GM12878 (cell line): Measurements from ENCODE around the gene PTPRU. TPM values are rescaled to one million over a fixed set of nuclear protein-coding genes. Genes with fewer than 3 reads are reported as not detected.

ENCODE experiments used
- ATAC-seq: fragments of 200-7000 bp; cut with Tn5 transposase; 3 replicates; pipeline ENCODE4 v1.9.1; 2020; ENCODE audit warnings: mild to moderate bottlenecking, moderate library complexity
- BruUV-seq: library from RNA; stranded (reverse); fragments of 400-500 nt; replicated peaks from 2 replicates; lab custom pipeline; 2021; lab: Mats Ljungman, UMichigan
- CTCF ChIA-PET: fragments of 300-600 bp; sonication (Branson Sonifier 250); formaldehyde crosslinking; extraction: SDS; loops from one replicate; lab custom pipeline; 2021; ENCODE audit warnings: inconsistent platforms; lab: Yijun Ruan, JAX
- POLR2A ChIA-PET: fragments of 350-600 bp; formaldehyde crosslinking; extraction: SDS; loops from one replicate; lab custom pipeline; 2021; ENCODE audit warnings: inconsistent platforms; lab: Charles Lee
- RAD21 ChIA-PET: fragments of 300-600 bp; sonication (Branson Sonifier 250); formaldehyde crosslinking; loops from one replicate; lab custom pipeline; 2023; ENCODE audit warnings: antibody characterized with exemption; ENCODE audit not compliant: unreplicated experiment; lab: Charles Lee
- SMC1A ChIA-PET: fragments of 300-600 bp; sonication (Branson Sonifier 250); formaldehyde crosslinking; loops from one replicate; lab custom pipeline; 2023; ENCODE audit not compliant: unreplicated experiment, uncharacterized antibody; lab: Charles Lee
- DNase-seq: peaks from one replicate; pipeline ENCODE4 v3.0.0-alpha.2; 2011; ENCODE audit warnings: low read depth, low spot score
- FAIRE-seq: peaks from 3 replicates; lab custom pipeline; 2011; peaks lifted over from hg19 to GRCh38; lab: Jason Lieb, UNC
- H2AFZ ChIP-seq: 2 replicates; pipeline ENCODE4 v1.6.0; 2011; ENCODE audit warnings: low read depth, low read length, control low read depth; ENCODE audit not compliant: control insufficient read depth
- H3K27ac ChIP-seq: 2 replicates; pipeline ENCODE4 v1.5.1; 2011; ENCODE audit warnings: control low read depth; ENCODE audit not compliant: control insufficient read depth, insufficient read depth
- H3K27me3 ChIP-seq, 2 experiments: replicated peaks in 1 of 2; 2 replicates each; pipeline versions ENCODE4 v1.6.0 to v1.6.1; 2011; ENCODE audit warnings: low read length in 1 of 2; ENCODE audit not compliant: control insufficient read depth in 2 of 2, insufficient read depth in 2 of 2
- H3K36me3 ChIP-seq, 2 experiments: 2 replicates each; pipeline ENCODE4 v1.5.1; 2011; ENCODE audit warnings: low read length in 1 of 2; ENCODE audit not compliant: control insufficient read depth in 2 of 2, insufficient read depth in 2 of 2
- H3K4me1 ChIP-seq: 2 replicates; pipeline ENCODE4 v1.6.1; 2011; ENCODE audit warnings: mild to moderate bottlenecking, low read length, moderate library complexity, mixed read lengths; ENCODE audit not compliant: control insufficient read depth, insufficient read depth
- H3K4me2 ChIP-seq: 2 replicates; pipeline ENCODE4 v1.6.0; 2011; ENCODE audit warnings: control low read depth; ENCODE audit not compliant: control insufficient read depth, insufficient read depth
- H3K4me3 ChIP-seq: fragments of 200-600 bp; sonication (generic); 2 replicates; pipeline ENCODE4 v1.5.1; 2016
- H3K79me2 ChIP-seq: 2 replicates; pipeline ENCODE4 v1.6.0; 2011; ENCODE audit warnings: low read length; ENCODE audit not compliant: control insufficient read depth, insufficient read depth
- H3K9ac ChIP-seq: 2 replicates; pipeline ENCODE4 v1.8.0; 2011; ENCODE audit warnings: low read length, control low read depth, mixed read lengths; ENCODE audit not compliant: control insufficient read depth, insufficient read depth
- H3K9me3 ChIP-seq: replicated peaks from 3 replicates; pipeline ENCODE4 v1.5.1; 2011; ENCODE audit warnings: mild to moderate bottlenecking, low read length; ENCODE audit not compliant: control insufficient read depth, insufficient read depth
- H4K20me1 ChIP-seq: 2 replicates; pipeline ENCODE4 v1.6.0; 2011; ENCODE audit not compliant: control insufficient read depth, insufficient read depth
- CUX1 ChIP-seq: IDR thresholded peaks from 2 replicates; pipeline ENCODE4 v1.6.1; 2012; ENCODE audit warnings: improper control_type of control experiment, low read depth, low read length; ENCODE audit not compliant: insufficient replicate concordance
- IRF4 ChIP-seq: IDR thresholded peaks from 2 replicates; pipeline ENCODE4 v1.6.1; 2011; ENCODE audit warnings: low read depth, low read length
- POLR2A ChIP-seq: IDR thresholded peaks from 2 replicates; pipeline ENCODE4 v1.6.1; 2011; ENCODE audit warnings: low read depth, mild to moderate bottlenecking, low read length
- RCOR1 ChIP-seq: conservative IDR thresholded peaks from 2 replicates; pipeline ENCODE4 v1.6.1; 2012; ENCODE audit warnings: low read depth, low read length, improper control_type of control experiment
- RFX5 ChIP-seq: IDR thresholded peaks from 2 replicates; pipeline ENCODE4 v1.6.1; 2011; ENCODE audit warnings: low read depth, low read length, improper control_type of control experiment
- SMAD5 ChIP-seq: IDR thresholded peaks from 2 replicates; pipeline ENCODE4 v1.6.1; 2016; ENCODE audit warnings: antibody characterized with exemption, low read depth
- TCF7 ChIP-seq: IDR thresholded peaks from 2 replicates; pipeline ENCODE4 v1.6.1; 2014; ENCODE audit warnings: antibody characterized with exemption, borderline replicate concordance
- WRNIP1 ChIP-seq: IDR thresholded peaks from 2 replicates; pipeline ENCODE4 v1.6.1; 2011; ENCODE audit warnings: low read depth, low read length, improper control_type of control experiment, borderline replicate concordance
- YY1 ChIP-seq: IDR thresholded peaks from 2 replicates; pipeline ENCODE4 v1.6.1; 2011; ENCODE audit warnings: low read depth, mild to moderate bottlenecking, low read length
- ZBTB11 ChIP-seq: fragments of 450-650 bp; formaldehyde crosslinking; IDR thresholded peaks from 2 replicates; pipeline ENCODE4 v1.5.0; 2022; ENCODE audit warnings: mild to moderate bottlenecking, missing genetic modification characterization
- WGBS: methylation state at CpG from one replicate; pipeline ENCODE4 v1.1.6; 2016; ENCODE audit warnings: low lambda C conversion rate; ENCODE audit not compliant: insufficient replicate concordance, insufficient coverage; ENCODE audit errors: missing lambda C conversion rate; 5-methylcytosine and 5-hydroxymethylcytosine counted together
- in situ Hi-C: fragments of 300-500 bp; cut with MboI; formaldehyde crosslinking; loops from 9 replicates; pipeline ENCODE4 v1.14.3; 2018; ENCODE audit warnings: mixed read lengths
- intact Hi-C: fragments of 100-400 bp; cut with micrococcal nuclease; formaldehyde crosslinking; loops from one replicate; pipeline ENCODE4 v1.14.2; 2022; ENCODE audit not compliant: unreplicated experiment
- polyA plus RNA-seq, 11 experiments: library from polyadenylated mRNA; depleted of rRNA in 4 of 11; unstranded in 6 of 11; stranded (reverse) in 5 of 11; fragments of >200 nt; fragmentation: Nextera tagmentation in 4 of 11; fragmentation: Illumina TruSeq in 1 of 11; extraction: Ambion mirVana in 4 of 11; extraction: Trizol in 1 of 11; gene quantifications; 1 replicate in 1 of 11; 2 replicates in 10 of 11; pipeline versions ENCODE4 v1.2.1 to v1.2.3, GENCODE V29; 2011 to 2016; ENCODE audit warnings: inconsistent platforms in 2 of 11, missing spikeins in 2 of 11, low read depth in 1 of 11
- total RNA-seq, 4 experiments: library from RNA; depleted of rRNA in 3 of 4; stranded (reverse); fragments of >200 nt in 3 of 4; fragmentation: Illumina TruSeq in 1 of 4; extraction: Trizol in 1 of 4; gene quantifications; 2 replicates each; pipeline versions ENCODE4 v1.2.1 to v1.2.3, GENCODE V29; 2013 to 2021
- TF ChIP-seq, protein P1 (sequence below), 3 experiments: IDR thresholded peaks in 2 of 3; conservative IDR thresholded peaks in 1 of 3; 2 replicates each; pipeline ENCODE4 v1.5.1; 2011; ENCODE audit warnings: low read depth in 3 of 3, low read length in 3 of 3, mild to moderate bottlenecking in 3 of 3, control low read depth in 2 of 3, moderate library complexity in 2 of 3, inconsistent platforms in 1 of 3, mixed read lengths in 1 of 3; ENCODE audit not compliant: control insufficient read depth in 2 of 3, insufficient read depth in 1 of 3; ENCODE audit errors: extremely low read depth in 1 of 3
- TF ChIP-seq, protein P2 (sequence below): fragments of 450-650 bp; IDR thresholded peaks from 2 replicates; pipeline ENCODE4 v1.6.1; 2017; ENCODE audit warnings: mild to moderate bottlenecking

The PTPRU gene
- total and polyA plus RNA-seq, 10 of the 15 experiments (the other 5 are each of a cell fraction or from before 2014, with no cell fraction given) = 0.04 to 2.5 (median 0.73) TPM

DNA sequence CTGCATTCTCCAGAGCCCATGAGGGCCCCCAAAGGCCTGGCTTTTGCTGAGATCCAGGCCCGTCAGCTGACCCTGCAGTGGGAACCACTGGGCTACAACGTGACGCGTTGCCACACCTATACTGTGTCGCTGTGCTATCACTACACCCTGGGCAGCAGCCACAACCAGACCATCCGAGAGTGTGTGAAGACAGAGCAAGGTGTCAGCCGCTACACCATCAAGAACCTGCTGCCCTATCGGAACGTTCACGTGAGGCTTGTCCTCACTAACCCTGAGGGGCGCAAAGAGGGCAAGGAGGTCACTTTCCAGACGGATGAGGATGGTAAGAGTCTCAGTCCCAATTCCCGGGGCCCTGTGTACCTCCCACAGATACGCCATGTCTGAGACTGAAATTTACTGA is 39.1 kb downstream of the PTPRU start:
- TF ChIP-seq, protein P1, sequence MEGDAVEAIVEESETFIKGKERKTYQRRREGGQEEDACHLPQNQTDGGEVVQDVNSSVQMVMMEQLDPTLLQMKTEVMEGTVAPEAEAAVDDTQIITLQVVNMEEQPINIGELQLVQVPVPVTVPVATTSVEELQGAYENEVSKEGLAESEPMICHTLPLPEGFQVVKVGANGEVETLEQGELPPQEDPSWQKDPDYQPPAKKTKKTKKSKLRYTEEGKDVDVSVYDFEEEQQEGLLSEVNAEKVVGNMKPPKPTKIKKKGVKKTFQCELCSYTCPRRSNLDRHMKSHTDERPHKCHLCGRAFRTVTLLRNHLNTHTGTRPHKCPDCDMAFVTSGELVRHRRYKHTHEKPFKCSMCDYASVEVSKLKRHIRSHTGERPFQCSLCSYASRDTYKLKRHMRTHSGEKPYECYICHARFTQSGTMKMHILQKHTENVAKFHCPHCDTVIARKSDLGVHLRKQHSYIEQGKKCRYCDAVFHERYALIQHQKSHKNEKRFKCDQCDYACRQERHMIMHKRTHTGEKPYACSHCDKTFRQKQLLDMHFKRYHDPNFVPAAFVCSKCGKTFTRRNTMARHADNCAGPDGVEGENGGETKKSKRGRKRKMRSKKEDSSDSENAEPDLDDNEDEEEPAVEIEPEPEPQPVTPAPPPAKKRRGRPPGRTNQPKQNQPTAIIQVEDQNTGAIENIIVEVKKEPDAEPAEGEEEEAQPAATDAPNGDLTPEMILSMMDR (IDR thresholded peaks at IDR 0.05 in 2 of 3, conservative IDR thresholded peaks at IDR 0.05 in 1 of 3; ENCODE audit: control insufficient read depth in 2 of 3, extremely low read depth in 1 of 3, insufficient read depth in 1 of 3, low read depth in 3 of 3, low read length in 3 of 3) = no peak
- no peak for TF ChIP-seq RCOR1
- no peak for TF ChIP-seq CUX1
- TF ChIP-seq WRNIP1 = no peak
- TF ChIP-seq SMAD5 = no peak
- TF ChIP-seq, protein P2, sequence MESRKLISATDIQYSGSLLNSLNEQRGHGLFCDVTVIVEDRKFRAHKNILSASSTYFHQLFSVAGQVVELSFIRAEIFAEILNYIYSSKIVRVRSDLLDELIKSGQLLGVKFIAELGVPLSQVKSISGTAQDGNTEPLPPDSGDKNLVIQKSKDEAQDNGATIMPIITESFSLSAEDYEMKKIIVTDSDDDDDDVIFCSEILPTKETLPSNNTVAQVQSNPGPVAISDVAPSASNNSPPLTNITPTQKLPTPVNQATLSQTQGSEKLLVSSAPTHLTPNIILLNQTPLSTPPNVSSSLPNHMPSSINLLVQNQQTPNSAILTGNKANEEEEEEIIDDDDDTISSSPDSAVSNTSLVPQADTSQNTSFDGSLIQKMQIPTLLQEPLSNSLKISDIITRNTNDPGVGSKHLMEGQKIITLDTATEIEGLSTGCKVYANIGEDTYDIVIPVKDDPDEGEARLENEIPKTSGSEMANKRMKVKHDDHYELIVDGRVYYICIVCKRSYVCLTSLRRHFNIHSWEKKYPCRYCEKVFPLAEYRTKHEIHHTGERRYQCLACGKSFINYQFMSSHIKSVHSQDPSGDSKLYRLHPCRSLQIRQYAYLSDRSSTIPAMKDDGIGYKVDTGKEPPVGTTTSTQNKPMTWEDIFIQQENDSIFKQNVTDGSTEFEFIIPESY = no peak
- TF ChIP-seq POLR2A = no peak
- no peak for TF ChIP-seq TCF7
- TF ChIP-seq YY1 = no peak
- TF ChIP-seq RFX5 = no peak
- TF ChIP-seq ZBTB11 (CRISPR knock-in tag) = no peak
- TF ChIP-seq IRF4 = no peak
- WGBS = 42% methylated on average over 14 of the region's 14 CpGs
- Histone ChIP-seq H3K4me1 (no peaks in the 10 kb centered on the region), H3K4me3 (no peak overlapping the region), H3K27ac (no peak overlapping the region), H3K27me3 (no peaks in the 10 kb centered on the region; a peak in 2 of 4 replicates), H2AFZ (no peak overlapping the region), H3K79me2 (no peaks in the 10 kb centered on the region), H4K20me1 (no peaks in the 10 kb centered on the region), H3K9me3 (no peaks in the 10 kb centered on the region), H3K36me3 (no peaks in the 10 kb centered on the region), H3K9ac (no peak overlapping the region), H3K4me2 (no peak overlapping the region)
- no TSS peak for BruUV-seq
- in situ Hi-C loops (no loop called here), intact Hi-C loops (no loop called here)
- FAIRE-seq (no peak), ATAC-seq (no peak), DNase-seq (no peak)
- ChIA-PET CTCF (no interaction called here), RAD21 (no interaction called here), POLR2A (no interaction called here), SMC1A (no interaction called here)
